HG03469 (cell line): ENCODE data around the gene ATP1A3.
"Not testable (repeated sequence)": the region's sequence is repeated elsewhere in the genome, so short reads cannot be mapped to it uniquely, and the experiment has no call there.

Experiments
- ATAC-seq: cut with Tn5 transposase; IDR thresholded peaks from one replicate; pipeline ENCODE4 v1.9.1; 2021; ENCODE audit warnings: mild to moderate bottlenecking, moderate library complexity, moderate number of reproducible peaks; ENCODE audit not compliant: unreplicated experiment

Gene ATP1A3

GRCh38 chr19:41993612-41994483 is at the start of gene ATP1A3:
TSS of gene ATP1A3 (minus strand) at chr19:41994230. CDS start at chr19:41994076, 154 bp downstream.
- ATAC-seq: no peak

GRCh38 chr19:42042455-42043170 is 48.6 kb upstream of the ATP1A3 start:
- ATAC-seq: no peak

GRCh38 chr19:42040491-42040890 is 46.5 kb upstream of the ATP1A3 start:
- not testable (repeated sequence) for ATAC-seq

- ATAC-seq: no peak
Observed at GRCh38 chr19:42040031-42040430, 46.0 kb upstream of the ATP1A3 start.

- ATAC-seq: no peak
Observed at GRCh38 chr19:42038666-42039065, 44.6 kb upstream of the ATP1A3 start.

GRCh38 chr19:42037649-42038048 is 43.6 kb upstream of the ATP1A3 start:
- no peak for ATAC-seq

GRCh38 chr19:42034640-42035391 is 40.8 kb upstream of the ATP1A3 start:
- not testable (repeated sequence) for ATAC-seq

GRCh38 chr19:42033413-42033812 is 39.4 kb upstream of the ATP1A3 start:
- no peak for ATAC-seq

- no peak for ATAC-seq
Observed at GRCh38 chr19:42032431-42032830, 38.4 kb upstream of the ATP1A3 start.

- ATAC-seq: no peak
Observed at GRCh38 chr19:42030645-42031440, 36.8 kb upstream of the ATP1A3 start.

GRCh38 chr19:42028304-42029216 is 34.5 kb upstream of the ATP1A3 start:
- ATAC-seq: no peak

- no peak for ATAC-seq
Observed at GRCh38 chr19:42024622-42025111, 30.6 kb upstream of the ATP1A3 start.

- ATAC-seq: no peak
Observed at GRCh38 chr19:42023943-42024260, 29.9 kb upstream of the ATP1A3 start.

- no peak for ATAC-seq
Observed at GRCh38 chr19:42023121-42023942, 29.3 kb upstream of the ATP1A3 start.

- no peak for ATAC-seq
Observed at GRCh38 chr19:42022616-42023015, 28.6 kb upstream of the ATP1A3 start.

GRCh38 chr19:42021185-42021584 is 27.2 kb upstream of the ATP1A3 start:
- ATAC-seq: no peak

- no peak for ATAC-seq
Observed at GRCh38 chr19:42018503-42019193, 24.6 kb upstream of the ATP1A3 start.

- no peak for ATAC-seq
Observed at GRCh38 chr19:42017040-42017439, 23.0 kb upstream of the ATP1A3 start.
